Dedifferentiated amniotic fluid mesenchymal stem cell (primary cell): ENCODE measurements around the gene HUWE1.

Experiments used
- DNase-seq: peaks from one replicate; pipeline ENCODE4 v3.0.0-alpha.2; 2016; ENCODE audit errors: extremely low spot score

HUWE1 gene

GRCh38 chrX:53494436-53494835, 192.1 kb downstream of the HUWE1 start:
- DNase-seq: no peak

GRCh38 chrX:53486285-53486684, 200.2 kb downstream of the HUWE1 start:
- DNase-seq: no peak

DNA sequence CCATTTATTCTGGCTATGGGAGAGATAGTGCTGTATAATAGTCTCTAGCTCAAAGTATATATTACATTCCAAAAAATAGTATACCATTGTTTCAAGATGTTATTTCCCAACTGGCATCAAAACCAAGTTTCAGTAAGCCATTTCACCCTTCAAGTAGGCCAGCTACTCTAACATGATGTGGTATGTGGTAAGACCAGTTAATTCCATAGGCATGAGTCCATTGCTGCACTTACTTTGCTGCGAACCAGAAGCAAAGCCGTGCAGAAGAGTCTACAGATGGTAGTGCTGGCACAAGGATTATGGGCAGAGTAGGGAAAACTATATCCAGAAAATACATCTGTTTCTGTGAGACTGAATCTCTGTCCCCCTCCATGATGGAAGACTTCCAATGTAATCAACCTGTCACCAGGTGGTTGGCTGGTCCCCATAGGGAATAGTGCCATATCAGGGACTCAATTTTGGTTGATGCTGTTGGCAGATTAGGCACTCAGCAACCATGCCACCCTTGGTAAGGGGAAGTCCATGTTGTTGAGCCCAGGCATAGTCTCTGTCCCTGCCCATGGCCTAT, 202.6 kb downstream of the HUWE1 start:
- no peak for DNase-seq

- DNase-seq: no peak
Measured at GRCh38 chrX:53483416-53483815, 203.1 kb downstream of the HUWE1 start.
